SU-DHL-6 (cell line): ENCODE data around the gene KAZN.

Source experiments
- H2AFZ ChIP-seq: fragments of 200-600 bp; sonication (generic); 2 replicates; pipeline ENCODE4 v1.6.1; 2014; ENCODE audit warnings: low read depth, mild to moderate bottlenecking, moderate library complexity, mixed read lengths, antibody characterized with exemption, low read length; ENCODE audit not compliant: severe bottlenecking
- H3F3A ChIP-seq: fragments of 200-600 bp; shearing (Covaris generic); 2 replicates; pipeline ENCODE4 v1.6.0; 2016; ENCODE audit warnings: antibody characterized with exemption, mild to moderate bottlenecking; ENCODE audit not compliant: insufficient read depth
- H3K27ac ChIP-seq: fragments of 200-600 bp; sonication (generic); 2 replicates; pipeline ENCODE4 v1.5.1; 2016; ENCODE audit warnings: low read depth, mild to moderate bottlenecking, low read length, moderate library complexity, mixed read lengths
- H3K27me3 ChIP-seq: fragments of 200-600 bp; sonication (generic), shearing (Covaris generic); 2 replicates; pipeline ENCODE4 v1.6.0; 2014; ENCODE audit warnings: mild to moderate bottlenecking, low read length
- H3K36me3 ChIP-seq: fragments of 200-600 bp; sonication (generic); 2 replicates; pipeline ENCODE4 v1.6.1; 2014; ENCODE audit warnings: mild to moderate bottlenecking, low read length, mixed read lengths
- H3K4me2 ChIP-seq: fragments of 300-600, 200-600 bp; shearing (Covaris generic), sonication (generic); 2 replicates; pipeline ENCODE4 v1.6.0; 2014; ENCODE audit warnings: low read length, low read depth, mild to moderate bottlenecking; ENCODE audit not compliant: poor library complexity, severe bottlenecking
- H3K4me3 ChIP-seq: fragments of 200-600 bp; sonication (generic); 2 replicates; pipeline ENCODE4 v1.5.1; 2014; ENCODE audit warnings: antibody characterized with exemption, low read length, mild to moderate bottlenecking, mixed read lengths; ENCODE audit not compliant: insufficient read depth, poor library complexity, severe bottlenecking
- H3K79me2 ChIP-seq: fragments of 200-600 bp; sonication (generic); 2 replicates; pipeline ENCODE4 v1.6.1; 2014; ENCODE audit warnings: mild to moderate bottlenecking, low read length, moderate library complexity; ENCODE audit not compliant: insufficient read depth
- H3K9ac ChIP-seq: fragments of 200-600 bp; sonication (generic); 2 replicates; pipeline ENCODE4 v1.7.0; 2014; ENCODE audit warnings: mild to moderate bottlenecking, low read length
- H3K9me2 ChIP-seq: fragments of 200-600 bp; sonication (generic); replicated peaks from 2 replicates; pipeline ENCODE4 v1.6.1; 2014; ENCODE audit warnings: low read length; ENCODE audit not compliant: insufficient read depth
- H3K9me3 ChIP-seq: fragments of 200-600 bp; sonication (generic); 2 replicates; pipeline ENCODE4 v1.6.1; 2014; ENCODE audit warnings: low read length, mixed read lengths; ENCODE audit not compliant: insufficient read depth
- H4K20me1 ChIP-seq: fragments of 200-600 bp; sonication (generic); 2 replicates; pipeline ENCODE4 v1.6.1; 2014; ENCODE audit warnings: low read depth, mild to moderate bottlenecking, antibody characterized with exemption, low read length, moderate library complexity, mixed read lengths
- EZH2phosphoT487 ChIP-seq: fragments of 200-600 bp; sonication (generic), shearing (Covaris generic); conservative IDR thresholded peaks from 2 replicates; pipeline ENCODE4 v1.6.1; 2018; ENCODE audit warnings: mild to moderate bottlenecking, antibody characterized with exemption, low read length, moderate library complexity, mixed read lengths
- TF ChIP-seq, protein P1 (sequence below): fragments of 200-600 bp; sonication (generic); IDR thresholded peaks from one replicate; pipeline ENCODE4 v1.5.1; 2017; ENCODE audit warnings: antibody characterized with exemption, mild to moderate bottlenecking, low read length, moderate library complexity; ENCODE audit not compliant: insufficient read depth, poor library complexity, severe bottlenecking

KAZN gene

GRCh38 chr1:15145327-15145726, 546.8 kb downstream of the KAZN start:
- H3K27me3 ChIP-seq = no peaks in the 10 kb centered on the region
- H3F3A ChIP-seq = no peaks in the 10 kb centered on the region
- no peak overlapping the region for H3K27ac ChIP-seq
- no peak overlapping the region for H3K4me3 ChIP-seq
- TF ChIP-seq, protein P1, sequence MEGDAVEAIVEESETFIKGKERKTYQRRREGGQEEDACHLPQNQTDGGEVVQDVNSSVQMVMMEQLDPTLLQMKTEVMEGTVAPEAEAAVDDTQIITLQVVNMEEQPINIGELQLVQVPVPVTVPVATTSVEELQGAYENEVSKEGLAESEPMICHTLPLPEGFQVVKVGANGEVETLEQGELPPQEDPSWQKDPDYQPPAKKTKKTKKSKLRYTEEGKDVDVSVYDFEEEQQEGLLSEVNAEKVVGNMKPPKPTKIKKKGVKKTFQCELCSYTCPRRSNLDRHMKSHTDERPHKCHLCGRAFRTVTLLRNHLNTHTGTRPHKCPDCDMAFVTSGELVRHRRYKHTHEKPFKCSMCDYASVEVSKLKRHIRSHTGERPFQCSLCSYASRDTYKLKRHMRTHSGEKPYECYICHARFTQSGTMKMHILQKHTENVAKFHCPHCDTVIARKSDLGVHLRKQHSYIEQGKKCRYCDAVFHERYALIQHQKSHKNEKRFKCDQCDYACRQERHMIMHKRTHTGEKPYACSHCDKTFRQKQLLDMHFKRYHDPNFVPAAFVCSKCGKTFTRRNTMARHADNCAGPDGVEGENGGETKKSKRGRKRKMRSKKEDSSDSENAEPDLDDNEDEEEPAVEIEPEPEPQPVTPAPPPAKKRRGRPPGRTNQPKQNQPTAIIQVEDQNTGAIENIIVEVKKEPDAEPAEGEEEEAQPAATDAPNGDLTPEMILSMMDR = no peak
- no peak for TF ChIP-seq EZH2phosphoT487
- H3K36me3 ChIP-seq = no peaks in the 10 kb centered on the region
- H3K9me2 ChIP-seq = no peaks in the 10 kb centered on the region
- no peak overlapping the region for H2AFZ ChIP-seq
- no peaks in the 10 kb centered on the region for H3K9me3 ChIP-seq
- H3K79me2 ChIP-seq = no peaks in the 10 kb centered on the region
- H3K4me2 ChIP-seq = no peak overlapping the region
- H4K20me1 ChIP-seq = no peaks in the 10 kb centered on the region
- H3K9ac ChIP-seq = no peak overlapping the region

- no peaks in the 10 kb centered on the region for H3K27me3 ChIP-seq
- H3K9ac ChIP-seq = no peak overlapping the region
- H3K27ac ChIP-seq = no peak overlapping the region
Measured at GRCh38 chr1:15146142-15146680, 547.7 kb downstream of the KAZN start.

GRCh38 chr1:15146971-15147376, 548.5 kb downstream of the KAZN start:
- H3K4me2 ChIP-seq = no peak overlapping the region
- H3K9me2 ChIP-seq = no peaks in the 10 kb centered on the region
- H3F3A ChIP-seq = no peaks in the 10 kb centered on the region
- H2AFZ ChIP-seq = no peak overlapping the region
- no peak overlapping the region for H3K4me3 ChIP-seq
- no peak overlapping the region for H3K27ac ChIP-seq
- no peaks in the 10 kb centered on the region for H3K9me3 ChIP-seq
- no peaks in the 10 kb centered on the region for H3K36me3 ChIP-seq
- no peaks in the 10 kb centered on the region for H3K79me2 ChIP-seq
- H3K9ac ChIP-seq = no peak overlapping the region
- no peak for TF ChIP-seq EZH2phosphoT487
- TF ChIP-seq, protein P1 = no peak
- H3K27me3 ChIP-seq = no peaks in the 10 kb centered on the region
- H4K20me1 ChIP-seq = no peaks in the 10 kb centered on the region

More at GRCh38 chr1:15146142-15146680, 547.7 kb downstream of the KAZN start:
- H3K9me2 ChIP-seq = no peaks in the 10 kb centered on the region
- no peaks in the 10 kb centered on the region for H4K20me1 ChIP-seq
- no peak overlapping the region for H2AFZ ChIP-seq
- no peaks in the 10 kb centered on the region for H3K79me2 ChIP-seq
- no peak overlapping the region for H3K4me2 ChIP-seq
- H3K36me3 ChIP-seq = no peaks in the 10 kb centered on the region
- H3K4me3 ChIP-seq = no peak overlapping the region
- H3K9me3 ChIP-seq = no peaks in the 10 kb centered on the region
- no peak for TF ChIP-seq EZH2phosphoT487
- TF ChIP-seq, protein P1 = no peak
- no peaks in the 10 kb centered on the region for H3F3A ChIP-seq
